ENCODE results near the gene CNTNAP2.
"Not testable (repeated sequence)": the region's sequence is repeated elsewhere in the genome, so short reads cannot be mapped to it uniquely, and the experiment has no call there.

CNTNAP2 gene

GRCh38 chr7:148299350-148300276, 2183.0 kb downstream of the CNTNAP2 start:
- DNase-seq = no peak

GRCh38 chr7:148302436-148302835, 2185.8 kb downstream of the CNTNAP2 start:
- not testable (repeated sequence) for DNase-seq

- no peak for DNase-seq
These were observed 2186.9 kb downstream of the CNTNAP2 start for GRCh38 chr7:148303295-148304082.

- DNase-seq = no peak
These were observed 2187.4 kb downstream of the CNTNAP2 start for GRCh38 chr7:148304083-148304335.

DNA sequence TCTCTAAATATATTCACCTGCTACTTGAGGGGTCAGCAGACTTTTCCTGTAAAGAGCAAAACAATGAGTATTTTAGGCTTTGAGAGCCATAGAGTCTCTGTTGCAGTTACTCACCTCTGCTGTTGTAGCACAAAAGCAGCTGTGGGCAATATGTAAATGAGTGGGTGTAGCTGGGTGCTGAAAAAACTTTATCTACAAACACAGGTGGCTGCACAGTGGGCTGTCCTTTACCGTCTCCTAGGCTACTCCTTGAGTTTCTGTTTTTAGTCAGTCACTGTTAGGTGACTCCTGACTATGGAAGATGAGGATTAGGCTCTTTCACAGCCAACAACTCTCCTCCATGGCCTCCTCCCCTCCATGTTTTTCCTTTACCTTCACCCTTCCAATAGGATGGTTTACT, 2187.9 kb downstream of the CNTNAP2 start:
- no peak for DNase-seq

DNA sequence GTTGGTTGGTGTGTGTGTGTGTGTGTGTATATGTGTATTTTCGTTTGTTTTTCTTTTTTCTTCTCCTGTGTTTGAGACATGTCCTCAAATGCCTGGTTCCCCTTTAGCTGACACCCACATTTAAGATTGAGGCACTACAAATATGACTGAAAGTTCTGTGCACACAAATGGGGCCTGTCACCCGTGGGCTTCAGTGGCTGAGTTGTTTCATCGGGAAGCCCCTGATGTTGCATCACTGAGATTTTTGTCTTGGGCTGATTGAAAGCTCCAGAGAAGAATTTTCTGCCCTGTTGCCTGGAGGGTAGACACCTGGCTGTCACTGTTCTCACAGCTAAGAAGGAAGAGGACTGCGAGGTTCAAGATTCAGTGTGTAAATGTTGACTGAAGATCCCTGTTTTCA, 2190.2 kb downstream of the CNTNAP2 start:
- no peak for DNase-seq

DNA sequence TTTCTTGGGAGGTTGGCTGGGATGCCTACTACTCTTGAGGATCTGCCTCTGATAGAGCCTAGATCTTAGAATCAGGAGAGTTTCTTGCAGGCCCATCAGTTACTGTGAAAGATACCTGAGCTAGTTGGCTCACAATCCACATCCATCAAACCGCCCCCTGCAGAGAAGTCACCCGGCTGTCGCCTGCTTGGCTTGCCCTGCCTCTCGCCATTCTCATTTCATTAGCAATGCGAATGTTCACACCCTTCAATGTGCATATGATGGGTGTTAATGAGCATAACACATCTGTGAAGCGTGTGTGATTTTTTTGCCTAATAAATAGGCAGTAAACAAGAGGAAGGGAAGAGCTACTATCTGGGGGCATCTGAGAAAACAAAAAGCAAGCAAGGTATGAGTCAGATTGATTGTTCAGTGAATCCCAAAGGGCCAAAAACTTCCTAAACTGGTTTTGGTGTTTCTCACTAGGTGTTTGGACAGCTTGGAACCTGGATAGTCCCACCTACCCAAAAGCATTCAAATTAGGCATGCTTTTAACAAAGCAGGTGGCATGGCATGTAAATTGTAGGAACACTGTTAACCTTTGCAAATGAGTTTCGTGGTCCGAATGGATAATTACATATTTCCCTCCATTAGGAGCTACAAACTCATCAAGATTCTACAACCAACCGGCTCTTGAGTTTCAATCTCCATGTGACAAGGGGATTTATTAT, 2201.7 kb downstream of the CNTNAP2 start:
- no peak for DNase-seq

- DNase-seq = no peak
These were observed 2202.2 kb downstream of the CNTNAP2 start for GRCh38 chr7:148318838-148319237.

DNA sequence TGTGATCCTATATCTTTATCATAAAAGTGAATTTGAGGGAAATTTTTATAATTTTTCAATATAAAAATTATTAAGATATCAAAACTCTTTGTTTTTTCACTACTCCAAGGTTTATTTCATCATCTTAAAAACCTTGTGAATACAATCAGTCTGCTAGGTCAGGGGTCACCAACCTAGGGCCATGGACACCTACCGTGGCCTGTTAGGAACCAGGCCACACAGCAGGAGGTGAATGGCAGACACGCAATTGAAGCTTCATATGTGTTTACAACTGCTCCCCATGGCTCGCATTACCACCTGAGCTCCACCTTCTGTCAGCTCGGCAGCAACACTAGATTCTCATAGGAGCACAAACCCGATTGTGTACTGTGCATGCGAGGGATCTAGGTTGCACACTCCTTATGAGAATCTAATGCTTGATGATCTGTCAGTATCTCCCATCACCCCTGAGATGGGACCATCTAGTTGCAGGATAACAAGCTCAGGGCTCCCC, 2202.8 kb downstream of the CNTNAP2 start:
- no peak for DNase-seq

DNA sequence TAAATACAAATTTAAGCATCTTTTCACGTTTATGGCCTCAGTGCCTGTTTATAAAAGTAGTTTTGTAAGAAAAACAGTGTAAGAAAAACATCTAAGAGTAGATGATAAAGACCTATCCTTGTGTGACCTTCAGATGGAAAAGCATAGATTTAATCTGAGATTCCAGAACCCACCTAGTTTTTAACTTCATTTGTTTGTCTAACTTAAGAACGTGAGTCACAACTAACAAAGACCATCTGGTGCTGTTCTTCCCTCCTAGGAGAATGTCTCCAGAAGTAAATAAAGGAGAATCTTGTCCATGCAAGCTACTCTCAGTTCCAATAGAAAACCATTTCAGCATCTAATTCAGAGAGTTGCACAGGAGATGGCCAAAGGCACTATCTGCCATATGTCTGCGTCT, 2208.6 kb downstream of the CNTNAP2 start:
- DNase-seq = no peak

- no peak for DNase-seq
These were observed 2210.8 kb downstream of the CNTNAP2 start for GRCh38 chr7:148327379-148327778.

DNA sequence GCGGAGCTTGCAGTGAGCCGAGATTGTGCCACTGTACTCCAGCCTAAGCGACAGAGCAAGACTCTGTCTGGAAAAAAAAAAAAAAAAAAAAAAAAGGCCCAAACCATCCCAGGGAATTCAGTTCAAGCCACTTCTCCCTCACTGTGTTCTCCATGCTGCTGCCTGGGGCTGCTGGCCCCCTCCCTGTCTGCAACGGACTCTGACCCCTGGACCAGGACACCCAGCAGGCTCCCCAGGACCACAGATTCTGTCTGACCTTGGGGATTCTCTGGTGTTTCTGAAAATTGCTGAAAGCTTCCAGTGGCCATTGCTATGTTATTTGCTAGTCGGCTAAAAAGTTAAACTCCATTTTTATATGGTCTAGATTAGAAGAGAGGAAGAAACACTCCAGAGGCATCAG, 2212.3 kb downstream of the CNTNAP2 start:
- no peak for DNase-seq

DNA sequence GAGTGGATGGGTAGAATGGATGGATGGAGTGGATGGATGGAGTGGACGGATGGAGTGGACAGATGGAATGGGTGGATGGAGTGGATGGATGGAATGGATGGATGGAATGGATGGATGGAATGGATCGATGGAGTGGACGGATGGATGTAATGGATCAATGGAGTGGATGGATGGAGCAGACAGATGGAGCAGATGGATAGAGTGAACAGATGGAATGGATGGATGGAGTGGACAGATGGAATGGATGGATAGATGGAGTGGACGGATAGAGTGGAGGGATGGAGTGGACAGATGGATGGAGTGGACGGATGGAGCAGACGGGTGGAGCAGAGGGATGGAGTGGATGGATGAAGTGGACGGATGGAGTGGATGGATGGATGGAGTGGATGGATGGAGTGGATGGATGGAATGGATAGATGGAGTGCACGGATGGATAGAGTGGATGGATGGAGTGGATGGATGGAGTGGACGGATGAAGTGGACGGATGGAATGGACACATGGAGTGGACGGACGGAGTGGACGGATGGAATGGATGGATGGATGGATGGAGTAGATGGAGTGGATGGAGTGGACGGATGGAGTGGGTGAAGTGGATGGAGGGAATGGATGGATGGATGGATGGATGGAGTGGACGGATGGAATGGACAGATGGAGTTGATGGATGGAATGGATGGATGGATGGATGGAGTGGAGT, 2213.7 kb downstream of the CNTNAP2 start:
- DNase-seq = no peak

DNA sequence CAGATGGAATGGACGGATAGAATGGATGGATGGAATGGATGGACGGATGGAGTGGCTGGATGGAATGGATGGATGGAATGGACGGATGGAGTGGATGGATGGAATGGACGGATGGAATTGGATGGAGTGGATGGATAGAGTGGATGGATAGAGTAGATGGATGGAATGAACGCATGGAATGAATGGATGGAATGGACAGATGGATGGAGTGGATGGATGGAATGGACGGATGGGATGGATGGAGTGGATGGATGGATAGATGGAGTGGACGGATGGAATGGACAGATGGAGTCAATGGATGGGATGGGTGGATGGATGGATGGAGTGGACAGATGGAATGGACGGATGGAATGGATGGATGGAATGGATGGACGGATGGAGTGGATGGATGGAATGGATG, 2214.2 kb downstream of the CNTNAP2 start:
- no peak for DNase-seq

GRCh38 chr7:148331456-148331855, 2214.9 kb downstream of the CNTNAP2 start:
- DNase-seq = not testable (repeated sequence)

- DNase-seq = no peak
These were observed 2215.9 kb downstream of the CNTNAP2 start for GRCh38 chr7:148332191-148333186.

DNA sequence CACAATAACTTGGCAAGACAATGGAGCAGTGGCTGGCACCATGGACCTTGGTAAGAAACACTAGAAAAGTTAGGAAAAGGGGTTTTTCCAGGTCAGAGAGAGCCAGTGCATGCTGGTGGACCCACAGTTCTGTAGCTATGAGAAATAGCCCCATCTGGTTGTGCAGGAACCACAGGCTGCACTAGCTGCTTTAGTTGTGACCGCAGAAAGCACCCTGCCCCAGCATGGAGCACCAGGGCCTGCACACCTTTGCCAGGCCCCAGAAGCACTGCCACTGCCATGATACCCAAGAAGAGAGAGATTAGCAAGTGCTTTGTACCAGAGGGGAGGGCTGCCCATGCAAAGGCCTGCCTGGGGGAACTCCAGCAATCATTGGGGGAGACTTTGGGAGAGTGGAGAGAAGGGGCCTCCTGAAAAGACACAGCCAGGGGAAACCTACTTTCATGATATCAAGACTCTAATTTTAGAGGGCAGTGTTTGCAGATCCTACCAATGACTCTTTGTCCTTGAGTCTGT, 2217.9 kb downstream of the CNTNAP2 start:
- no peak for DNase-seq

GRCh38 chr7:148334959-148335577, 2218.5 kb downstream of the CNTNAP2 start:
- no peak for DNase-seq

- DNase-seq = no peak
These were observed 2219.2 kb downstream of the CNTNAP2 start for GRCh38 chr7:148335790-148336189.

- DNase-seq = no peak
These were observed 2219.8 kb downstream of the CNTNAP2 start for GRCh38 chr7:148336411-148336810.

All from hippocampal formation (tissue), 2 donors.